ENCODE data around the gene CD300LD. TPM values are rescaled to one million over a fixed set of nuclear protein-coding genes. Genes with fewer than 3 reads are reported as not detected.

CD300LD gene
- polyA plus RNA-seq, 1 experiment = not detected

DNA sequence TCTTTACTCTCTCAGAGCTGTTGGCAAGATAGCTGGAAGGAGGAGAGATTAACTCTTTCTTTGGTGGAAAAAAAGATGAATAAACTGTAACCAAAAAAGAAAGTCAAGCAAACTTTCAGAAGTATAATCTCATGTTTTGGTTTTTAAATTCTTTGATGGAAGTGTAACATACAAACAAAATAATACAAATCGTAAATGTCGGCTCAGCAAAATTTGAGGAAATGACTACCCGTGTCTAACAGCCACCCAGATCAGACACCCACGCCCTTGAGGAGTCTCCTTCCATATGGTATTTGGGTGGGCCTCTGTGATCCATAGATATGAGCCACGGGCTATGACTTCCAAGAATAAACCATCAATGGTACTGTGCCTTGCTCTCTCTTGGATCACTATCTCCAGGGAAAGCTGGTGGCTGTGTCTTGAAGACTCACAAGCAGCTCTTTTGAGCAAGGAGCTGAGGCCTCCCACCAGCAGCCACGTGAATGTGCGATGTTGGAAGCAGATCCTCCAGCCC lies 36.6 kb downstream of the CD300LD start:
- TF ChIP-seq, protein P1, sequence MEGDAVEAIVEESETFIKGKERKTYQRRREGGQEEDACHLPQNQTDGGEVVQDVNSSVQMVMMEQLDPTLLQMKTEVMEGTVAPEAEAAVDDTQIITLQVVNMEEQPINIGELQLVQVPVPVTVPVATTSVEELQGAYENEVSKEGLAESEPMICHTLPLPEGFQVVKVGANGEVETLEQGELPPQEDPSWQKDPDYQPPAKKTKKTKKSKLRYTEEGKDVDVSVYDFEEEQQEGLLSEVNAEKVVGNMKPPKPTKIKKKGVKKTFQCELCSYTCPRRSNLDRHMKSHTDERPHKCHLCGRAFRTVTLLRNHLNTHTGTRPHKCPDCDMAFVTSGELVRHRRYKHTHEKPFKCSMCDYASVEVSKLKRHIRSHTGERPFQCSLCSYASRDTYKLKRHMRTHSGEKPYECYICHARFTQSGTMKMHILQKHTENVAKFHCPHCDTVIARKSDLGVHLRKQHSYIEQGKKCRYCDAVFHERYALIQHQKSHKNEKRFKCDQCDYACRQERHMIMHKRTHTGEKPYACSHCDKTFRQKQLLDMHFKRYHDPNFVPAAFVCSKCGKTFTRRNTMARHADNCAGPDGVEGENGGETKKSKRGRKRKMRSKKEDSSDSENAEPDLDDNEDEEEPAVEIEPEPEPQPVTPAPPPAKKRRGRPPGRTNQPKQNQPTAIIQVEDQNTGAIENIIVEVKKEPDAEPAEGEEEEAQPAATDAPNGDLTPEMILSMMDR (IDR thresholded peaks at IDR 0.05; ENCODE audit: insufficient read depth, low read depth, low read length) = no peak
- ChIA-PET CTCF (no interaction called here), POLR2A (no interaction called here)
- H3K27me3 ChIP-seq (ENCODE audit: control insufficient read depth, insufficient read depth, low read length) = no peaks in the 10 kb centered on the region
- no peaks in the 10 kb centered on the region for H3K36me3 ChIP-seq (ENCODE audit: control insufficient read depth, insufficient read depth, low read length)
- no peak overlapping the region for H3K4me3 ChIP-seq (ENCODE audit: low read depth, low read length)
- no peak for DNase-seq (ENCODE audit: low read depth)

GRCh38 chr17:74554909-74555308 lies 37.2 kb downstream of the CD300LD start:
- no peaks in the 10 kb centered on the region for H3K36me3 ChIP-seq (ENCODE audit: control insufficient read depth, insufficient read depth, low read length)
- TF ChIP-seq, protein P1 (IDR thresholded peaks at IDR 0.05; ENCODE audit: insufficient read depth, low read depth, low read length) = no peak
- H3K4me3 ChIP-seq (ENCODE audit: low read depth, low read length) = no peak overlapping the region
- no peaks in the 10 kb centered on the region for H3K27me3 ChIP-seq (ENCODE audit: control insufficient read depth, insufficient read depth, low read length)
- no peak for DNase-seq (ENCODE audit: low read depth)
- POLR2A ChIA-PET = no interaction called here
- CTCF ChIA-PET = no interaction called here

DNA sequence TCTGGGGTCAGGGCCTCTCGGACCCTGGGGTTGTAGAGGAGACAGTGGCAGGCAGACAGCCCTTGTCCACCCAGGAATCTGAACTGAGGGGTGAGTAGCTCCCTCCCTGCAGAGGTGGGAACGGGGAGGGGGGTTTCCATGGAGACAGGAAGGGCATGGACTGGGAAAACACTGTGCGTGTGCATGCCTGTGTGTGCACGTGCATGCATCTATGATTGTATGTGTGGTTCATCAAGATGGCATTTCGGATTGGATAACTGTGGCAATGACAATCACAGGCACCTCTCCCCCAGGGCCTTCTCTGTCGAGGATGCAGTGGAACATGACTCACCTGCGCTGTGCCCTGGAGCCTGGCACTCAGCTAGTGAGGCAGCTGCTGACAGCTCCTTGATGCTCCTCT lies 40.0 kb downstream of the CD300LD start:
- CTCF ChIA-PET = interaction anchor here (0.6 kb wide), 1 partner anchor 25 kb away, joined by 3 read pairs; no protein-coding TSS in a partner anchor
- no peak for DNase-seq (ENCODE audit: low read depth)
- TF ChIP-seq, protein P1 (IDR thresholded peaks at IDR 0.05; ENCODE audit: insufficient read depth, low read depth, low read length) = no peak

GRCh38 chr17:74550602-74551001 lies 41.5 kb downstream of the CD300LD start:
- no peaks in the 10 kb centered on the region for H3K27me3 ChIP-seq (ENCODE audit: control insufficient read depth, insufficient read depth, low read length)
- TF ChIP-seq, protein P1 (IDR thresholded peaks at IDR 0.05; ENCODE audit: insufficient read depth, low read depth, low read length) = no peak
- POLR2A ChIA-PET = no interaction called here
- H3K36me3 ChIP-seq (ENCODE audit: control insufficient read depth, insufficient read depth, low read length) = no peaks in the 10 kb centered on the region
- H3K4me3 ChIP-seq (ENCODE audit: low read depth, low read length) = no peak overlapping the region
- no peak for DNase-seq (ENCODE audit: low read depth)
- CTCF ChIA-PET = no interaction called here

More for the DNA sequence above, 40.0 kb downstream of the CD300LD start:
- Histone ChIP-seq H3K4me3 (ENCODE audit: low read depth, low read length) (no peak overlapping the region), H3K36me3 (ENCODE audit: control insufficient read depth, insufficient read depth, low read length) (no peaks in the 10 kb centered on the region), H3K27me3 (ENCODE audit: control insufficient read depth, insufficient read depth, low read length) (no peaks in the 10 kb centered on the region)
- POLR2A ChIA-PET = no interaction called here

DNA sequence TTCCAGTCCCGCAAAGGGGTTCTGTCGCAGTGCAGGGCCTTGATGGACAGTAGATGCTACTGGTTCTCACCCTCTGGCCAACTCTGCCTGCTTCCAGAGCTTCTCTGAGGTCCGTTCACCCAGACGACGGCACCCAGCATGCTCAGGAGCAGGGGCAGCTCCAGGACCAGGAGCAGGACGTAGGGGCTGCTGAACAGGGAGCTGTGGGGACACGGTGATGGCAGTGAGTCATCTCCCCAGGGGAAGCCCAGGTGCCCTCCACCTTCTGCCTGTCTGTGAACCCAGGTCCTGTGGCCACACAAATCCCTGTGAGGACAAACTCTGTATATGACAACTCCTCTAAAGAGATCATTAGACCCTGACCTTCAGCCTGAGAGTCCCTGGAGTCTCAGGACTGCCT lies 42.7 kb downstream of the CD300LD start:
- TF ChIP-seq, protein P1 (IDR thresholded peaks at IDR 0.05; ENCODE audit: insufficient read depth, low read depth, low read length) = no peak
- Histone ChIP-seq H3K36me3 (ENCODE audit: control insufficient read depth, insufficient read depth, low read length) (no peaks in the 10 kb centered on the region), H3K4me3 (ENCODE audit: low read depth, low read length) (no peak overlapping the region), H3K27me3 (ENCODE audit: control insufficient read depth, insufficient read depth, low read length) (no peaks in the 10 kb centered on the region)
- POLR2A ChIA-PET = no interaction called here
- CTCF ChIA-PET = no interaction called here
- no peak for DNase-seq (ENCODE audit: low read depth)

Measured in BJ (cell line).